Suprapubic skin (tissue), 4 donors: ENCODE data around the gene CYP2W1. TPM values are rescaled to one million over a fixed set of nuclear protein-coding genes. Genes with fewer than 3 reads are reported as not detected.

Experiments
- DNase-seq, 2 donors: peaks; one replicate each; pipeline ENCODE4 v3.0.0-alpha.2; 2019; ENCODE audit warnings: low spot score in 2 of 2
- H3K27ac ChIP-seq: fragments of 200-600 bp; sonication (generic); one replicate; pipeline ENCODE4 v1.5.1; 2019
- H3K27me3 ChIP-seq: fragments of 200-600 bp; sonication (generic); one replicate; pipeline ENCODE4 v1.5.1; 2019
- H3K36me3 ChIP-seq: fragments of 200-600 bp; sonication (generic); one replicate; pipeline ENCODE4 v1.5.1; 2019
- H3K4me1 ChIP-seq: fragments of 200-600 bp; sonication (generic); one replicate; pipeline ENCODE4 v1.5.1; 2019
- H3K4me3 ChIP-seq: fragments of 200-600 bp; sonication (generic); one replicate; pipeline ENCODE4 v1.5.1; 2019; ENCODE audit warnings: mild to moderate bottlenecking
- H3K9me3 ChIP-seq: fragments of 200-600 bp; sonication (generic); one replicate; pipeline ENCODE4 v1.5.1; 2019
- EP300 ChIP-seq: sonication (generic); formaldehyde crosslinking; IDR thresholded peaks from one replicate; pipeline ENCODE4 v1.6.1; 2017; ENCODE audit warnings: antibody characterized with exemption
- POLR2A ChIP-seq, 2 donors: fragments of 450-650 bp; IDR thresholded peaks; one replicate each; pipeline ENCODE4 v1.6.1; 2017; ENCODE audit warnings: antibody characterized with exemption in 2 of 2, mild to moderate bottlenecking in 2 of 2, moderate library complexity in 2 of 2
- POLR2AphosphoS5 ChIP-seq, 3 donors: sonication (generic); formaldehyde crosslinking; IDR thresholded peaks; one replicate each; pipeline ENCODE4 v1.6.1; 2017; ENCODE audit warnings: antibody characterized with exemption in 3 of 3
- WGBS: methylation state at CpG from one replicate; pipeline ENCODE4 v1.1.5; 2018; 5-methylcytosine and 5-hydroxymethylcytosine counted together
- total RNA-seq, 4 donors: library from RNA; depleted of rRNA; stranded (reverse); fragments of >200 nt; gene quantifications; one replicate each; pipeline ENCODE4 v1.1.0, GENCODE V29; 2016
- TF ChIP-seq, protein P1 (sequence below), 2 donors: fragments of 200-600 bp in 1 of 2; fragments of 450-650 bp in 1 of 2; sonication (generic) in 1 of 2; IDR thresholded peaks; one replicate each; pipeline ENCODE4 v1.5.1; 2016 to 2019; ENCODE audit warnings: antibody characterized with exemption in 2 of 2, mild to moderate bottlenecking in 1 of 2, moderate library complexity in 1 of 2

The CYP2W1 gene
- total RNA-seq, 4 donors from 2014 or later = 13.3 to 20.8 (median 15.4) TPM

DNA sequence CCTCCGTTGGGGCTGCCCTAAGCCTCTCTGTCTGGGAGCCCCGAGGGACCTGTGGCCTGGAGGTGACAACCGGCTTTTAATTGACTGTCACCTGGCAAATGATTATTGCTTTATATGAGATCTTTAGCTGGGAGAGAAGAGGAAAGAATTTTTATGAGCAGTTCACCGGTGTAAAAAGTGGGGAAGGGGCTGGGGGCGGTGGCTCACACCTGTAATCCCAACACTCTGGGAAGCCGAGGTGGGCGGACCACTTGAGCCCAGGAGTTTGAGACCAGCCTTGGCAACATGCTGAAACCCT lies 5.0 kb upstream of the CYP2W1 start:
- Histone ChIP-seq H3K36me3 (peaks cover 1% of the 10 kb centered on the region), H3K9me3 (no peaks in the 10 kb centered on the region), H3K27me3 (peaks cover 2% of the 10 kb centered on the region), H3K27ac (no peak overlapping the region), H3K4me3 (no peak overlapping the region), H3K4me1 (peaks cover 49% of the 10 kb centered on the region)
- DNase-seq = no peak
- TF ChIP-seq POLR2AphosphoS5 (IDR thresholded peaks at IDR 0.05) (no peak), POLR2A (IDR thresholded peaks at IDR 0.05) (no peak), EP300 (no peak)
- TF ChIP-seq, protein P1, sequence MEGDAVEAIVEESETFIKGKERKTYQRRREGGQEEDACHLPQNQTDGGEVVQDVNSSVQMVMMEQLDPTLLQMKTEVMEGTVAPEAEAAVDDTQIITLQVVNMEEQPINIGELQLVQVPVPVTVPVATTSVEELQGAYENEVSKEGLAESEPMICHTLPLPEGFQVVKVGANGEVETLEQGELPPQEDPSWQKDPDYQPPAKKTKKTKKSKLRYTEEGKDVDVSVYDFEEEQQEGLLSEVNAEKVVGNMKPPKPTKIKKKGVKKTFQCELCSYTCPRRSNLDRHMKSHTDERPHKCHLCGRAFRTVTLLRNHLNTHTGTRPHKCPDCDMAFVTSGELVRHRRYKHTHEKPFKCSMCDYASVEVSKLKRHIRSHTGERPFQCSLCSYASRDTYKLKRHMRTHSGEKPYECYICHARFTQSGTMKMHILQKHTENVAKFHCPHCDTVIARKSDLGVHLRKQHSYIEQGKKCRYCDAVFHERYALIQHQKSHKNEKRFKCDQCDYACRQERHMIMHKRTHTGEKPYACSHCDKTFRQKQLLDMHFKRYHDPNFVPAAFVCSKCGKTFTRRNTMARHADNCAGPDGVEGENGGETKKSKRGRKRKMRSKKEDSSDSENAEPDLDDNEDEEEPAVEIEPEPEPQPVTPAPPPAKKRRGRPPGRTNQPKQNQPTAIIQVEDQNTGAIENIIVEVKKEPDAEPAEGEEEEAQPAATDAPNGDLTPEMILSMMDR (IDR thresholded peaks at IDR 0.05) = no peak
- 66% methylated on average over 7 of the region's 7 CpGs for WGBS

DNA sequence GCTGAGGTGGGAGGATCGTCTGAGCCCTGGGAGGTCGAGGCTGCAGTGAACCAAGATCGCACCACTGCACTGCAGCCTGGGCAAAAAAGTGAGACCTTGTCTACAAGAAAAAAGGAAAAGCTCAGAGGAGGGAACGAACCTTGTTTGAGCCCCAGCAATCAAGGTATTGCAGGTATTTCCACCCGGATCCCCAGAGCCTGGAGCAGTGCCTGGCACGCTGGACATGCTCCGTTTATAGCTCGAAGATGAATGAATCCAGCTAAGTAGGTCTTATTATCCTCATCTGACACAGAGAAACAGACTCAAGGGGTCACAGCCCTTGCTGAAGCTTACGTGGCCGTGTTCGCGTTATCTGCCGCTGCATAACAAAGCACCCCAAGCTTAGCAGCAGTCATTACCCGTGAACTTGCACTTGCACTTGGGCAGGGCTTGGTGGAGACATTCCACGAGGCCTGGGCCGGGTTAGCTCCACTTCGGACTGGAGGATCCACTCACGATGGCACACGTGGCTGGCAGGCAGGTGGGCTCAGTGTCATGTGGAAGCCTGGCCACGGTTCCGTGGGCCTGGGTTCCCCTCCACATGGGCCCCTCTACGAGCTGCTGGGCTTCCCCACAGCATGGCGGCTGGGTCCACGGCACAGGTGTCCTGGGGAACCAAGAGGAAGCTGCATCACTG lies 4.4 kb upstream of the CYP2W1 start:
- Histone ChIP-seq H3K4me1 (peaks cover 48% of the 10 kb centered on the region), H3K27me3 (peaks cover 7% of the 10 kb centered on the region), H3K27ac (no peak overlapping the region), H3K9me3 (no peaks in the 10 kb centered on the region), H3K36me3 (no peaks in the 10 kb centered on the region), H3K4me3 (no peak overlapping the region)
- WGBS = 87% methylated on average over 18 of the region's 24 CpGs
- no peak for DNase-seq
- TF ChIP-seq POLR2AphosphoS5 (IDR thresholded peaks at IDR 0.05) (no peak), POLR2A (IDR thresholded peaks at IDR 0.05) (no peak), EP300 (no peak)
- TF ChIP-seq, protein P1 (IDR thresholded peaks at IDR 0.05) = no peak

DNA sequence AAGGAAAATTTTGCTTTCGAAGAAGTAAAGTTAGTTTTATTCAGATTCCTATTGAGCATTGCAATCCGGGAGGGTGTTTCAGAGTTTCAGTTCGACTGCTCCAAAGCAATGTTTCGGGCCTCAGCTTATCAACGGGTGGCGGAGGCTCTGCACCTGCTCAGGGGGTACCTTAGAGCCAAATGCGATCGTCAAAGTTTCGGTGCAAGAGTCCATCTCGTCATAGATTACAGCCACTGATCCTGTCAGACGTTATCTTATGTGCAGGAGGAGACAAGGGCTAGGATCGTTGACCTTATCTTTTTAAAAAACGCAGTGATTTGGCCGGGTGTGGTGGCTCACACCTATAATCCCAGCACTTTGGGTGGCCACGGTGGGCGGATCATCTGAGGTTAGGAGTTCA lies 3.8 kb upstream of the CYP2W1 start:
- no peak overlapping the region for H3K4me3 ChIP-seq
- H3K36me3 ChIP-seq = no peaks in the 10 kb centered on the region
- peaks cover 12% of the 10 kb centered on the region for H3K27me3 ChIP-seq
- no peak for DNase-seq
- WGBS = 92% methylated on average over 16 of the region's 16 CpGs
- peaks cover 46% of the 10 kb centered on the region for H3K4me1 ChIP-seq
- H3K27ac ChIP-seq = no peak overlapping the region
- no peak for TF ChIP-seq POLR2AphosphoS5 (IDR thresholded peaks at IDR 0.05)
- no peak for TF ChIP-seq POLR2A (IDR thresholded peaks at IDR 0.05)
- TF ChIP-seq, protein P1 (IDR thresholded peaks at IDR 0.05) = no peak
- no peak for TF ChIP-seq EP300
- no peaks in the 10 kb centered on the region for H3K9me3 ChIP-seq

DNA sequence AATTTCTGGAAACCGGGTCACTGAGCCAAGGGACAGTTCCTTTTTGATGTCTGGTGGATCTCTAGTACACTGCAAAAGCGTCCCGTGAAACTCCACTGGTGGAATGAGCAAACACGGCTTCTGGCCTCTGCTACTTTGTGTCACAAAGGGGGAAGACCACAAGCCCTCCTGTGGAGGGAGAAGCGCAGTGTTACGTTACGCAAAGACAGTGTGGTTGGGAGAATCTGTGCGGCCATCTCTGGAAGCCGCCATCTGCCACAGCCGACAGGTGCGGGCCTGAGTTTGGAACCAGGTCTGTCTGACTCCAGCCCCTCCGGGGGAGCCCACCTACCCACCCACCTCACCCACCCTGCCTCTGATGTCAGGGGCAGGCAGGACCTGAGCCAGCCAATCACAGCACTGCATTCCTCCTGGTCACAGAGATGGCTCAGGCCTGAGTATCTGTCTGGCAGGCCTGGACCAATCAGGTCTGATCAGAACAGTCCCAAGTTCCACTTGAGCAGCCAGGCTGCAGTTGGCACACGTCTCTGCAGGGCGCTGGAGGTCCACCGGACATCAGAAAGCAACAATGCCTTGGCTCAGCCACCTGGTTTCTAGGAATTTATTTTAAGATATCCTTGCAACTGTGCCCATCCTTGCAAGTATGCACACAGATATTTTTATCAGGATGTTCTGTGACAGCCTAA lies 3.0 kb upstream of the CYP2W1 start:
- H3K36me3 ChIP-seq = no peaks in the 10 kb centered on the region
- H3K4me1 ChIP-seq = peaks cover 47% of the 10 kb centered on the region
- TF ChIP-seq, protein P1 (IDR thresholded peaks at IDR 0.05) = no peak
- TF ChIP-seq POLR2AphosphoS5 (IDR thresholded peaks at IDR 0.05) = no peak
- TF ChIP-seq EP300 = no peak
- TF ChIP-seq POLR2A (IDR thresholded peaks at IDR 0.05) = no peak
- DNase-seq = no peak
- no peak overlapping the region for H3K27ac ChIP-seq
- peaks cover 20% of the 10 kb centered on the region for H3K27me3 ChIP-seq
- 67% methylated on average over 10 of the region's 15 CpGs for WGBS
- no peaks in the 10 kb centered on the region for H3K9me3 ChIP-seq
- H3K4me3 ChIP-seq = no peak overlapping the region

DNA sequence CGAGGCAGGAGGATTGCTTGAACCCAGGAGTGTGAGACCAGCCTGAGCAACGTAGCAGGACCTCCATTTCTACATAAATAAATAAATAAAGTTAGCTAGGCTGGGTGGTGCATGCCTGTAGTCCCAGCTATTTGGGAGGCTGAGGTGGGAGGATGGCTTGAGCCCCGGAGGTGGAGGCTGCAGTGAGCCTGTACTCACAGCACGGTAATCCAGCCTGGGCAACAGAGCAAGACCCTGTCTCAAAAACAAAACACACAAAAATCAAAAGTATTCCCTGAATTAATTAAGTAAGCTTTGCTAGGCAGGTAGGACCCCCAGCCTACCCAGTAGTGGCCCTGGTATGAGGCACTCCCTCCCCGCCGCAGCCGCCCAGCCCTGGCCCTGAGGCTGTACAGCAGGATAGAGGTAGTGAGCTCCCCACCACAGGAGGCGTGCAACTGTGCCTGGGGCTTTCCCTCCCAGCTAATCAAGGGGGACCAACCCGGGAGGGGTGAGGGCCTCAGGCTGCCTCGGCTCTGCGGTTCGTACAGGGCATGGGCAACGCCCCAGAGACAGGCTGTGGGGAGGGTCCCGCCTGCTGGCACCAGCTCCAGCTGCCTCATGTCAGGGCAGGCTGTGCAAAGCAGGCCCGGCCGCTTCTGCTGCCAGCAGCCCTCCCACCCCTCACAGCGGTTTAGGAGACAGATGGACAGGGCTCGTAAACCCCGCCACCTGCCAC lies 1.0 kb upstream of the CYP2W1 start:
- DNase-seq = no peak
- Histone ChIP-seq H3K4me3 (no peak overlapping the region), H3K9me3 (no peaks in the 10 kb centered on the region), H3K27ac (peak overlapping the region; percentile 60), H3K27me3 (peaks cover 29% of the 10 kb centered on the region), H3K36me3 (no peaks in the 10 kb centered on the region), H3K4me1 (peaks cover 42% of the 10 kb centered on the region)
- TF ChIP-seq POLR2AphosphoS5 (IDR thresholded peaks at IDR 0.05) = peak in 1 of 3 donors; percentile 44
- TF ChIP-seq, protein P1 (IDR thresholded peaks at IDR 0.05) = no peak
- TF ChIP-seq EP300 = no peak
- no peak for TF ChIP-seq POLR2A (IDR thresholded peaks at IDR 0.05)
- 65% methylated on average over 13 of the region's 19 CpGs for WGBS
